ENCODE data around the gene PDE10A. TPM values are rescaled to one million over a fixed set of nuclear protein-coding genes. Genes with fewer than 3 reads are reported as not detected.

Gene PDE10A
- total RNA-seq, 4 donors from 2014 or later = 0.59 to 3.1 (median 2.0) TPM

GRCh38 chr6:165446331-165446730 is 216.7 kb downstream of the PDE10A start:
- Histone ChIP-seq H3K36me3 (no peaks in the 10 kb centered on the region), H3K27ac (no peak overlapping the region), H3K4me3 (no peak overlapping the region), H3K4me1 (no peaks in the 10 kb centered on the region), H3K27me3 (no peaks in the 10 kb centered on the region), H3K9me3 (no peaks in the 10 kb centered on the region)
- no peak for DNase-seq (ENCODE audit: low spot score in 2 of 2)
- TF ChIP-seq CTCF (IDR thresholded peaks at IDR 0.05) (no peak), POLR2A (IDR thresholded peaks at IDR 0.05) (no peak), EP300 (IDR thresholded peaks at IDR 0.05) (no peak), POLR2AphosphoS5 (IDR thresholded peaks at IDR 0.05) (no peak)

GRCh38 chr6:165443462-165443861 is 219.6 kb downstream of the PDE10A start:
- TF ChIP-seq POLR2A (IDR thresholded peaks at IDR 0.05) = no peak
- no peak for TF ChIP-seq CTCF (IDR thresholded peaks at IDR 0.05)
- no peak for TF ChIP-seq POLR2AphosphoS5 (IDR thresholded peaks at IDR 0.05)
- no peak for TF ChIP-seq EP300 (IDR thresholded peaks at IDR 0.05)
- DNase-seq (ENCODE audit: low spot score in 2 of 2) = no peak
- Histone ChIP-seq H3K9me3 (no peaks in the 10 kb centered on the region), H3K27ac (no peak overlapping the region), H3K4me1 (no peaks in the 10 kb centered on the region), H3K27me3 (no peaks in the 10 kb centered on the region), H3K4me3 (no peak overlapping the region), H3K36me3 (no peaks in the 10 kb centered on the region)
- 94% methylated on average over 2 of the region's 4 CpGs for WGBS

GRCh38 chr6:165441181-165441580 is 221.9 kb downstream of the PDE10A start:
- TF ChIP-seq CTCF (IDR thresholded peaks at IDR 0.05) = no peak
- no peak for DNase-seq (ENCODE audit: low spot score in 2 of 2)
- no peaks in the 10 kb centered on the region for H3K36me3 ChIP-seq
- no peak overlapping the region for H3K27ac ChIP-seq
- H3K27me3 ChIP-seq = no peaks in the 10 kb centered on the region
- H3K4me1 ChIP-seq = no peaks in the 10 kb centered on the region
- no peaks in the 10 kb centered on the region for H3K9me3 ChIP-seq
- no peak overlapping the region for H3K4me3 ChIP-seq
- 75% methylated on average over 2 of the region's 2 CpGs for WGBS

- TF ChIP-seq POLR2AphosphoS5 (IDR thresholded peaks at IDR 0.05) (no peak), CTCF (IDR thresholded peaks at IDR 0.05) (no peak), POLR2A (IDR thresholded peaks at IDR 0.05) (no peak), EP300 (IDR thresholded peaks at IDR 0.05) (no peak)
- H3K27ac ChIP-seq = no peak overlapping the region
- 45% methylated on average over 4 of the region's 4 CpGs for WGBS
- no peak overlapping the region for H3K4me3 ChIP-seq
- H3K27me3 ChIP-seq = no peaks in the 10 kb centered on the region
- H3K9me3 ChIP-seq = no peaks in the 10 kb centered on the region
- no peaks in the 10 kb centered on the region for H3K4me1 ChIP-seq
- H3K36me3 ChIP-seq = no peaks in the 10 kb centered on the region
- DNase-seq (ENCODE audit: low spot score in 2 of 2) = no peak
Measured at GRCh38 chr6:165439928-165440554, 223.0 kb downstream of the PDE10A start.

GRCh38 chr6:165426892-165427291 is 236.1 kb downstream of the PDE10A start:
- DNase-seq (ENCODE audit: low spot score in 2 of 2) = no peak

More at GRCh38 chr6:165426892-165427291, 236.1 kb downstream of the PDE10A start:
- TF ChIP-seq POLR2A (IDR thresholded peaks at IDR 0.05) = no peak
- TF ChIP-seq CTCF (IDR thresholded peaks at IDR 0.05) = no peak
- no peak for TF ChIP-seq POLR2AphosphoS5 (IDR thresholded peaks at IDR 0.05)
- H3K36me3 ChIP-seq = no peaks in the 10 kb centered on the region
- no peaks in the 10 kb centered on the region for H3K9me3 ChIP-seq
- WGBS = 91% methylated on average over 2 of the region's 2 CpGs
- no peak overlapping the region for H3K4me3 ChIP-seq
- H3K27me3 ChIP-seq = no peaks in the 10 kb centered on the region
- H3K4me1 ChIP-seq = no peaks in the 10 kb centered on the region
- H3K27ac ChIP-seq = no peak overlapping the region

Data from suprapubic skin (tissue), 4 donors.